Skin of body (tissue), 2 donors: Measurements from ENCODE around the gene B3GALT5. TPM values are rescaled to one million over a fixed set of nuclear protein-coding genes. Genes with fewer than 3 reads are reported as not detected.
"Not testable (repeated sequence)": the region's sequence is repeated elsewhere in the genome, so short reads cannot be mapped to it uniquely, and the experiment has no call there.

Experiments used
- DNase-seq: peaks from one replicate; lab custom pipeline; 2025; lab: John Stamatoyannopoulos, UW
- total RNA-seq: library from RNA; depleted of rRNA; stranded (reverse); fragments of >200 nt; gene quantifications from one replicate; pipeline ENCODE4 v1.2.3, GENCODE V29; 2014

Gene B3GALT5
- total RNA-seq, 1 donor from 2014 or later = 0.20 TPM

DNA sequence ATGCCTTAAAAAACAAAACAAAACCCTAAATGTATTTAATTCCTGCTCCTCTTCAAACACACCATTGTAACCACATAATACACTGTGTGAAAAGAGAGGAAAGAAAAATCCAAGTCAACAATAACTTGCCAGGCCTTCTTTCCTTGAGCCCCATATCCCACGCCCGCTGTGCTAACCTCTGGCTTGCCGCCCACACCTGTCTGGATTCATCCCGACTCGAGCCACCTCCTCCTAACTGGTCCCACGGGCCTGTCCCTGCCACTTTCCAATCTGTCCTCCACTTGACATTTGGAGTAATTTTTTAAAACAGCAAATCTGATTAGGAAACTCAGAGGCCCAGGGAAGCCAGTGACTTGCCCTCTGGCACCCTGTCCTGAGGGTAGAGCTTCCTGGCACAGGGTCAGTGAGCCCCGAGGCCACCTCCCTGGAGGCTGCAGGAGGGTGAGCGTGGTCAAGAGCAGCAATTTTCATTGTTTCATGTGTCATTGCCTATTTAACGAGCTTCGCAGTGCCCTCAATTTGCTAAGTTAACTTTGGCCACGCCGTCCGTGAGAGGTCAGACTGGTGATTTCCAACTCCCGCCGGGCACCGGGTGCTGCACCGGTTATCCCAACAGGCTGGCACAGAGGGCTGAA lies 54.1 kb downstream of the B3GALT5 start:
- DNase-seq = no peak

GRCh38 chr21:39667353-39667891 lies 54.7 kb downstream of the B3GALT5 start:
- DNase-seq = no peak

DNA sequence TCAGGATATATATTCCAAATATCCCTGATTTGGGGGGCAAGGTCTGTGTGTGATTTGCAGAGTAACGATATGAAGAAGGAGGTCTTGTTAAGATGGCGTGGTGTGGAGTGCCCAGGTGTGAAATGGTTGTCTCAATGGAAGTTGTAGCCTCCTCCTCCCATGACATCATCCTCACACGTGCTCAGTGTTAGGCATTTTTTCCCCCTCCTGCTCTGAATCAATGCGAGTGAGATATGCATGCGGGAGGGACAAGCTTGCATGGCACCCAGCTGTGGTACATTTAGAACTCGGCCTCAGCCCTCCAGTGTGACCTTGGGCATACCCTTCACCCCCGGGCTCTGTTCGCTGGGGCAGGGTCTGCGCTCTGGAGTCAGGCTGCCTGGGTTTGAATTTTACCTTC lies 55.6 kb downstream of the B3GALT5 start:
- DNase-seq = no peak

DNA sequence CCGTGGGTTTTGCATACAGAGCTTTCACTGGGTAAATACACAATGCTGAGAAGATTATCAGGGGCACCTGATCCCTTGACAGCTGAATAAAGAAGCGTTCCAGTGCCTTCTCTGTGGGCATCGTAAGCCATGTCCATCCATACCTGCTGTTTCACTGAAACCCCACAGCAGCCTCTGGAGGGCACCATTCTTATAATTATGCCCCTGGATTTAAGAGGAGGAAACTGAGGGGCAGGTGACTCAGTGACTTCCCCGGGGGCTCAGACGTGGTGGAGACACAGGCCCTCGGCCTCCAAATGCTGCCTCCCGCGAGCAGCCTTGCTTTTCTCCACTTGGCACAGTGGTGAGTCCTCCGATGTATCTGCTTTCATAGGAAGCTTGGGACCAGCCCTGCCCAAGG lies 56.7 kb downstream of the B3GALT5 start:
- DNase-seq = no peak

GRCh38 chr21:39669976-39670661 lies 57.4 kb downstream of the B3GALT5 start:
- DNase-seq = no peak

- no peak for DNase-seq
Measured at GRCh38 chr21:39670701-39671100, 58.0 kb downstream of the B3GALT5 start.

DNA sequence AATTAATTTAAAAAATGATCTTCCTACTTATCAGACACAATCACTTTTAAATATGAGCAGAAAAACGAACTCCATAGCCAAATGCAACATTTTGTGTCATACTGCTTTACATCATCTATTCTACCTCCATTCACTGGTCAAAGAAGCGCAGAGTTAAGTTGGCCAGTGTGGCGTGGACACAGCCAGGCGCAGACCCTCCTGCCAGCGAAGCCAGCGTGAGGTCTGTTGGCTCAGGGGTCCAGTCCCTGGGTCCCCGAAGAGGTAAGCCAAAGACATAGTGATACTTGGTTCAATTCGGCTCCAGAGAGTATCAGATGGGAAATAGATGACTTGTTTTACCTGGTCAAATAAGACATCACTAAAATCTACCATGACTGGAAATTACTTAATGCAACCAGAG lies 59.2 kb downstream of the B3GALT5 start:
- no peak for DNase-seq

DNA sequence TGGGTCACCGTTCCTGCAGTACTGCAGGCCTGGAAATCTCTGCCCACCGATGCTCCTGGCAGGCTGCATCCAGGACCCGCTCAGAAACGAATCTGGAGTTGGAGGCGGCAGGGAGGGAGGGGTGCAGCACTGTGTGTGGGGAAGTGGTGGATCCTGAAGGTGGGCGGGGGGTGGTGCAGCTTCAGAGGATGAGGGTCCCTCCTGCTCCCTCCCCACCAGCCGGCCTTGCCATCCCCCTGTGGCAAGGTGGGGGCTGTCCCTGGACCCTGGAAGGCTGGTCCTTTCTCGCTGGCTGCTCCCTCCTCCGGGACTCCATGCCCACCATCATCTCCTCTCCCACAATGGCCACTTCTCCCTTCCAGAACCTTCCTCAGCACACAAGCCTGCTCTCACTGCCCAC lies 60.4 kb downstream of the B3GALT5 start:
- DNase-seq = no peak

DNA sequence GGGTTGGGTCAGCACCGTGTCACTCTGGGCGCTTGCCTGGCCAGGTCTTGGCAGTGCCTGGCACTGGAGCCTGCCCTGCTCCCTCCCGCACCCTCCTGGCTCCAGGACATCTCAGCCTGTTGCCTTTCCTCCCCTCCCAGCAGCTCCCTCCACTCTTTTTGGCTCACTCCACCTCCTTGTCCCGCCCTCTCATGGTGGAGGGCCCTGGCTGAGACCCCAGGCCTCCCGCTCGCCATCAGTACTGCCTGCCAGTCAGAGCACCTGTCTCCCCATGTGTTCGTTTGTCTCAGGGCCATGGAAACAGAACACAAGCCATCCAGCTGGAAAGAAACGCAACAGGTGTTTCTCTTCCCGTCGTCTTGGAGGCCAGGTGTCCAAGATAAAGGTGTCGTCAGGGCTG lies 61.0 kb downstream of the B3GALT5 start:
- DNase-seq = no peak

GRCh38 chr21:39674801-39675200 lies 62.1 kb downstream of the B3GALT5 start:
- no peak for DNase-seq

DNA sequence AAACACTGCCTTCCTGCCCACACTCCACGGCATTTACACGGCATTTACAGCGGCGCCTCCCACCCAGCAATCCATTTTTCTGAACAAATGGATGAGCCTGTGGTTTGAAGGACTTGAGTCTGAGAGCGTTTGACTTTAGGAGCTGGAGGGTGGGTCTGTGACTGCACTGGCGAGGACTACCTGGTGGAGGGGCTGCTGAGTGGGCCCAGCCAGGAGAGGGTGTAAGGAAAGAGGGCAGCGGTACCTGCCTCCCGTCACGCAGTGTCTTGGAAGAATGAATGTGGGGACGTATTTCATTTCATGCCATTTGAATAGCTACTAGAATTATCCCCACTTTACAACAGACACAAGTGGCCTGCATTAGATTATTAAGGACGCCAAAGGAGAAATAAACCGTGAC lies 62.9 kb downstream of the B3GALT5 start:
- DNase-seq = no peak

GRCh38 chr21:39675993-39676661 lies 63.4 kb downstream of the B3GALT5 start:
- DNase-seq = no peak

DNA sequence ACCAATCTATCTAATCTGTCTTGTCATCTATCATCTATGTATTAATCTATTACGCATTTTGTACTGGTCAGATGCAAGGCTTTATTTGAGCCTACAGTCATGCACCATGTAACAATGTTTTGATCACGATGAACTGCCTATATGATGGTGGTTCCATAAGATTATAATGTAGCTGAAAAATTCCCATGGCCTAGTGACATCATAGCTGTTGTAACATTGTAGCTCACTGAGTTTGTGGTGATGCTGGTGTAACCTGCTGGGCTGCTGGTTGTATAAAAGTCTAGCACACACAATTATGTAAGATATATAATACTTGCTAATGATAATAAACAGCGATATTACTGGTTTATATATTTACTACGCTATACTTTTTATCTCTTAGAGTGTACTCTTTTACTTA lies 67.5 kb downstream of the B3GALT5 start:
- no peak for DNase-seq

GRCh38 chr21:39681257-39681656 lies 68.5 kb downstream of the B3GALT5 start:
- DNase-seq = no peak

DNA sequence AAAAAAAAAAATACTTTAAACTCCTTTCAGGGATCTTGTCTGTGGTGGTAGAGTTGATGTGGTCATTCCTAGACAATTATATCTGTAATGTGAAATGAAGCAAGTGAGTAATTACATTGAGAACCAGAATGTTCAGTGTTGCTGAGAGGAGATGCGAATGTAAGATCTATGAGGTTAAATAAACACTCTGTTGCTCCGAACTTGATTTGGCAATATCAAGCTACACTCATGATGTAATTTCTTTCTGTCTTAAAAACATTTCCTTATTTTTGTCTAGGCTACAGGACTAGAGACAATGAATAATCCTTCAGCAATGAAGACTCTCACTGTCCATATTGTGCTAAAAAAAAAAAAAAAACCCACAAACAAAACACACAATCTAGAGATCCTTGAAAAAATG lies 69.1 kb downstream of the B3GALT5 start:
- DNase-seq = no peak

- DNase-seq = no peak
Measured at GRCh38 chr21:39685236-39685635, 72.5 kb downstream of the B3GALT5 start.

- DNase-seq = no peak
Measured at GRCh38 chr21:39685991-39686390, 73.3 kb downstream of the B3GALT5 start.

DNA sequence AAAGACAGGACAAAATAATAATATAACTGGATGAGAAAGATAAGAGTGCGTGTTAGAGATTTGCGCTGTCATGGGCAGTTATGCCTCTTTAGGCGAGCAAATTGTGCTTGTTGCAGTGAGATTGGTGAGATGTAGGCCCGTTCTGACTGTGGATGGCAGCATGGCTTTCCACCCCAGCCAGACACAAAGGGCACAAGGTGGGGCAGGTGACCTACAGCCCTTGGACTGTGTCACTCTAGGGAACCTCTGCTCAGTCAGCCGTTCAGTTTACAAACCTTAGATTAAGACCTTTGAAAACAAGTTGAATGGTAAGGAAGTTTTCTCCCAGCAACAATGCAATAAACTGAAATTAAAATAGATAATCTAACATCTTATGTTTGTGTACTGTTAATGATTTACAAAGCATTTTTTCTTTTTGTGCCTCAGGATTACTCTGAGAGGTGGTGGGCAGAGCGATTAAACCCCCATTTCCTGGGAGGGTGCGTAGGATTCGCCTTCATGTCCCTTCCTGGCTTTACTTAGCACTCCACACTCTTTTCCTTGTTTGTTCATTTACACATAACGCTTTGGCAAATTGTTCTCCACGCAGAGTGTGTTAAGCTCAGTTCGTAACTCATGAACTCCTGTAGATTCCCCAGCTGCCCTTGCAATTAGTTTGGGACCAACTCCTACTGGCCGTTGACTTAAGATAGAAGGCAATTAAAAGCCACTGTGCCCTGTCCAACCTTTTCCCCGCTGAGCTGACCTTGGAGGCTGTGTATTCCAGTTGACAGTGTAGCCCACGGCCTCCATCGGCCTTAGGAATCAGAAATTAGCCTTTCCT lies 74.1 kb downstream of the B3GALT5 start:
- DNase-seq = no peak

DNA sequence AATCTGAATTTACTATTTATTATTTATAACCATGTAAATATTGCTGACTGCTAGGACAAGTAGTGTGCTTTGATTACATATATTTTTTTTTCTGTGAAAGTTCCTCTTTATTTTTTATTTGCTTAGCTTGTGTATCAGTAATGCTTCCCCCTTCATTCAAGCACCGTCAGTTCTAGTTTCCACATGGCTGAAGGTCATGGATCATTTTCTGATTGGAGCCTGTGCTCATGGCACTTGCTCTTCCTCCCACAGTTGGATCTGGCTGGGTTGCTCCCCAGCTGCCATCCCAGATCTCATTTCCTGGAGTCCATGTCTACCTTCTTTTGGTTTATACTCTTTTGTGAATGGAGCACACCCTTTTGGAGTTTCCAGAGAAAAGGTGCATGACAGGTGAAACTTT lies 75.3 kb downstream of the B3GALT5 start:
- no peak for DNase-seq

DNA sequence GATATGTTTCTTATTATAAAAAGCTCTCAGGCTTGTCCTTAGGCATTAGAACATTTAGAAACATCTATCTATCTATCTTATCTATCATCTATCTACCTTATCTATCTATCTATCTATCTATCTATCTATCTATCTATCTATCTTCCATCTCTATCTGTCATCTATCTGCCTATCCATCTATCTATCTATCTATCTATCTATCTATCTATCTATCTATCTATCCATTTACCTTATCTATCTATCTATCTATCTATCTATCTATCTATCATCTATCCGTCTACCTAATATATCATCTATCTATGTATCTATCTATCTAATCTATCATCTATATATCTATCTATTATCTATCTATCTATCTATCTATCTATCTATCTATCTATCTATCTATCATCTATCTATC lies 77.1 kb downstream of the B3GALT5 start:
- DNase-seq = not testable (repeated sequence)

DNA sequence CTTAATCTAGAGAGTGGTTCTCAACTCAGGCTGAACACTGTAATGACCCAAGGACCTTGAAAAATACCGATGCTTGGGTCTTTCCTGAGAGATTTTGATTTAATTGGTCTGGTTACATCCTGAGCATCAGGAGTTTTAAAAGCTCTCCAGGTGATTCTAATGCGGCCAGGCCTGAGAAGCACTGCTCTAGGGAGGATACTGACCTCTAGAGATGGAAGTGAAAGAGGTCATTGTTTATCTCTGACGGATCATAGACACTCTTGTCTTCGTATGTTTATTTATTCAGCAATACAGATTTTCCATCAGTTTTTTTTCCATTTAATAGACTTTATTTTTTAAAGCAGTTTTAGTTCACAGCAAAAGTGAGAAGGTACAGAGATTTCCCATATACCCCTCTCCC lies 77.7 kb downstream of the B3GALT5 start:
- no peak for DNase-seq

DNA sequence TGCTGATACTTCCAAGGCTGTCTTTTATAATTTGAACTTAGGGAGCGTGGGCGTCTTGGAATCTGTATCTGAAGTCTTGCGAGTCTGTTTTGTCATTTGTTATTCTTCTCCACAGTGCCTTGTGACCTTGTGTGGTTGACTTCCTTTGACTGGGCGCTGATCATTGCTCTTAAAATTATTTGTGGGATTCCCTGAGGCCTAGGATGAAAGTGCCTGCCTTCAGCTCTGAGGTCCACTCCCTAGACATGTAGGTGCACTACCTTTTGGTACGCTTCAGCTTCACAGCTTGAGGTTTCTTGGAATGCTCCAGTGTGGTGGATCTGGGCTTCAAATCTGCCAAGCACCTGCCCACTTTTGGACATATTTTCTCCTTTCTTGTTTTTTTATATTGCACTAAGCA lies 82.0 kb downstream of the B3GALT5 start:
- no peak for DNase-seq
